ENCODE results near the gene CPED1.

CPED1 gene

DNA sequence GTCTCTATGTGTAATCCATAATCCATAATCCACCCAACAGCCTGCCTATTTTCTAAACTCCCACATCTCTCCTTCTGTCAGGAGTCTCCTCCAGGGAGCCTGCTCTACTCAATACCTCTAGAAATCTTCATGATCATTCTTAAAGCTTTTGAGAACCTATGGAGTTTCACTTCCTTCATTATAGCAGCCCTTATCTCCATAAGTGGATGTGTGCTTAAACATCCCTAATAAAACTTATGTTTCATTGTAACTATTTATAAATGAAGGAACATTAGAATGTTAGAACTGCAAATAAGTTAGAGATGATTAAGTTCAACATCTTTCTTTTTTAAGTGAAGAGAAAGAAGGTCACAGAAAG, 8.5 kb downstream of the CPED1 start:
- H3K27me3 ChIP-seq (ENCODE audit: control insufficient read depth in 3 of 3, insufficient read depth in 3 of 3, low read depth in 1 of 3, low read length in 3 of 3): peaks cover 0 to 4% (median 0%) of the 10 kb centered on the region in 3 experiments
- H2BK120ac ChIP-seq (ENCODE audit: low read depth, low read length): no peak overlapping the region
- no peak overlapping the region for H3K4ac ChIP-seq (ENCODE audit: low read length)
- no peak overlapping the region for H2AFZ ChIP-seq (ENCODE audit: low read length)
- H3K9ac ChIP-seq (ENCODE audit: low read depth, low read length, poor library complexity): no peak overlapping the region
- H3K18ac ChIP-seq (ENCODE audit: low read length): no peak overlapping the region
- no peaks in the 10 kb centered on the region for H3K79me1 ChIP-seq (ENCODE audit: low read depth, low read length)
- H3K4me1 ChIP-seq (ENCODE audit: control insufficient read depth in 2 of 2, insufficient read depth in 1 of 2, low read depth in 1 of 2, low read length in 2 of 2): no peaks in the 10 kb centered on the region
- H2BK12ac ChIP-seq (ENCODE audit: low read length): no peak overlapping the region
- no peak overlapping the region for H2BK15ac ChIP-seq (ENCODE audit: low read length)
- no peak overlapping the region for H3K4me3 ChIP-seq (ENCODE audit: low read length in 2 of 2)
- no peak overlapping the region for H4K8ac ChIP-seq (ENCODE audit: low read depth, low read length)
- no peak overlapping the region for H4K91ac ChIP-seq (ENCODE audit: low read depth, low read length, poor library complexity)
- no peak overlapping the region for H3K4me2 ChIP-seq (ENCODE audit: insufficient read depth, low read length, poor library complexity, severe bottlenecking)
- H3K36me3 ChIP-seq (replicated peaks in 1 of 2; ENCODE audit: control insufficient read depth in 2 of 2, insufficient read depth in 2 of 2, low read length in 2 of 2): no peaks in the 10 kb centered on the region
- H2AK5ac ChIP-seq (ENCODE audit: low read depth, low read length): no peak overlapping the region
- H3K23ac ChIP-seq (ENCODE audit: low read depth, low read length, poor library complexity): no peak overlapping the region
- no peak for DNase-seq (ENCODE audit: low spot score)
- H2BK5ac ChIP-seq (ENCODE audit: low read length): no peak overlapping the region
- no peak overlapping the region for H3K14ac ChIP-seq (ENCODE audit: low read length)
- no peak overlapping the region for H3K27ac ChIP-seq (replicated peaks; ENCODE audit: low read length)
- H3K9me3 ChIP-seq (replicated peaks in 1 of 2; ENCODE audit: control insufficient read depth in 2 of 2, insufficient read depth in 1 of 2, low read depth in 1 of 2, low read length in 2 of 2): no peaks in the 10 kb centered on the region

DNA sequence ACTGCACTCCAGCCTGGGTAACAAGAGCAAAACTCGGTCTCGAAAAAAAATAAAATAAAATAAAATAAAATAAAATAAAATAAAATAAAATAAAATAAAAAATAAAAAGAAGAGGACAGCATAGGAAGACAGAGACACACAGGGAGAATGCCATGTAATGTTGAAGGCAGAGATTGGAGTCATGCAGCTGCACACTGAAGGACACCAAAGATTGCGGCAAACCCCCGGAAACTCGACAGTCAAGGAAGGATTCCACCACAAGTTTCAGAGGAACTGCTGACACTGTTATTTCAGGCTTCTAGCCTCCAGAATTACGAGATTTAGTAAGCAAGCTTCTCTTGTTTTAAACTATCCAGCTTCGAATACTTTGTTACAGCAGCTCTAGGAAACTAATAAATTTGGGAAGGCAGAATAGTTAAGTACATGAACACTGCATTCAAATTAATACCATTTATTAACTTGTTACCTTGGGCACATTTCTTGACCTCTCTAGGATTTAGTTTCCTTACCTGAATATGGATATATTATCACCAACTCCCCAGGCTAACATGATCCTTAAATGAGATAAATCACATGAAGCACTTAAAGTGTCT, 9.5 kb downstream of the CPED1 start:
- Histone ChIP-seq H2BK120ac (ENCODE audit: low read depth, low read length) (no peak overlapping the region), H3K4me2 (ENCODE audit: insufficient read depth, low read length, poor library complexity, severe bottlenecking) (no peak overlapping the region), H3K9me3 (replicated peaks in 1 of 2; ENCODE audit: control insufficient read depth in 2 of 2, insufficient read depth in 1 of 2, low read depth in 1 of 2, low read length in 2 of 2) (no peaks in the 10 kb centered on the region), H3K18ac (ENCODE audit: low read length) (no peak overlapping the region), H4K91ac (ENCODE audit: low read depth, low read length, poor library complexity) (no peak overlapping the region), H2AFZ (ENCODE audit: low read length) (no peak overlapping the region), H2BK5ac (ENCODE audit: low read length) (no peak overlapping the region), H3K4me1 (ENCODE audit: control insufficient read depth in 2 of 2, insufficient read depth in 1 of 2, low read depth in 1 of 2, low read length in 2 of 2) (no peaks in the 10 kb centered on the region), H4K8ac (ENCODE audit: low read depth, low read length) (no peak overlapping the region), H2AK5ac (ENCODE audit: low read depth, low read length) (no peak overlapping the region), H2BK15ac (ENCODE audit: low read length) (no peak overlapping the region), H3K36me3 (replicated peaks in 1 of 2; ENCODE audit: control insufficient read depth in 2 of 2, insufficient read depth in 2 of 2, low read length in 2 of 2) (no peaks in the 10 kb centered on the region), H3K4me3 (ENCODE audit: low read length in 2 of 2) (no peak overlapping the region), H3K23ac (ENCODE audit: low read depth, low read length, poor library complexity) (no peak overlapping the region), H3K14ac (ENCODE audit: low read length) (no peak overlapping the region), H3K9ac (ENCODE audit: low read depth, low read length, poor library complexity) (no peak overlapping the region), H3K4ac (ENCODE audit: low read length) (no peak overlapping the region), H2BK12ac (ENCODE audit: low read length) (no peak overlapping the region), H3K79me1 (ENCODE audit: low read depth, low read length) (no peaks in the 10 kb centered on the region), H3K27me3 (ENCODE audit: control insufficient read depth in 3 of 3, insufficient read depth in 3 of 3, low read depth in 1 of 3, low read length in 3 of 3) (peaks cover 0 to 4% (median 0%) of the 10 kb centered on the region in 3 experiments), H3K27ac (replicated peaks; ENCODE audit: low read length) (no peak overlapping the region)
- DNase-seq (ENCODE audit: low spot score): no peak
- no CpG with 5 or more reads among the region's 7 CpGs for WGBS, 2 donors (ENCODE audit: extremely low coverage in 2 of 2, insufficient read length in 2 of 2, insufficient replicate concordance in 1 of 2)

DNA sequence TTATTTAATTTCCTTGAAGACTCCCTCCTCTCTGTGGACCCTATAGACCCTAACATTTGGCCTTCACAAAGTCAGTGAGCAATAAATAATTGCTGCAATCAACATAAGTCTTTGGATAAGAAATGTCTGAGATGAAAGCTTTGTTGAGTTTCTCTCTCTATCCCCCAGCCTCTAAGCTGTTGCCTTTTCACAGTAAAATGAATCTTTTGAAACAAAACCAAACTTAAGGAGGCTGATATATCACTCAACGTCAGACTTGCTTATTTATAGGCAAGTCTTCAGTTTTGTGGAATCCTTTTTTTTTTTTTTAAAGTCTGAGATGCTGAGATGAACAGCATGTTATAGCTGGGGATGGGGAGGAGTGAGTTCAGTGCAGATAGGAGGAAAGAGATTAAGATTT, 10.0 kb downstream of the CPED1 start:
- Histone ChIP-seq H3K9ac (ENCODE audit: low read depth, low read length, poor library complexity) (no peak overlapping the region), H3K9me3 (replicated peaks in 1 of 2; ENCODE audit: control insufficient read depth in 2 of 2, insufficient read depth in 1 of 2, low read depth in 1 of 2, low read length in 2 of 2) (no peaks in the 10 kb centered on the region), H3K4ac (ENCODE audit: low read length) (no peak overlapping the region), H2BK15ac (ENCODE audit: low read length) (no peak overlapping the region), H4K91ac (ENCODE audit: low read depth, low read length, poor library complexity) (no peak overlapping the region), H3K14ac (ENCODE audit: low read length) (no peak overlapping the region), H3K18ac (ENCODE audit: low read length) (no peak overlapping the region), H3K27me3 (ENCODE audit: control insufficient read depth in 3 of 3, insufficient read depth in 3 of 3, low read depth in 1 of 3, low read length in 3 of 3) (peaks cover 0 to 4% (median 0%) of the 10 kb centered on the region in 3 experiments), H2BK12ac (ENCODE audit: low read length) (no peak overlapping the region), H3K27ac (replicated peaks; ENCODE audit: low read length) (no peak overlapping the region), H3K4me1 (ENCODE audit: control insufficient read depth in 2 of 2, insufficient read depth in 1 of 2, low read depth in 1 of 2, low read length in 2 of 2) (no peaks in the 10 kb centered on the region), H3K23ac (ENCODE audit: low read depth, low read length, poor library complexity) (no peak overlapping the region), H2BK5ac (ENCODE audit: low read length) (no peak overlapping the region), H4K8ac (ENCODE audit: low read depth, low read length) (no peak overlapping the region), H3K79me1 (ENCODE audit: low read depth, low read length) (no peaks in the 10 kb centered on the region), H2AFZ (ENCODE audit: low read length) (no peak overlapping the region), H2BK120ac (ENCODE audit: low read depth, low read length) (no peak overlapping the region), H3K4me2 (ENCODE audit: insufficient read depth, low read length, poor library complexity, severe bottlenecking) (no peak overlapping the region), H3K4me3 (ENCODE audit: low read length in 2 of 2) (no peak overlapping the region), H2AK5ac (ENCODE audit: low read depth, low read length) (no peak overlapping the region), H3K36me3 (replicated peaks in 1 of 2; ENCODE audit: control insufficient read depth in 2 of 2, insufficient read depth in 2 of 2, low read length in 2 of 2) (no peaks in the 10 kb centered on the region)
- DNase-seq (ENCODE audit: low spot score): no peak
- no CpG with 5 or more reads among the region's 1 CpG for WGBS, 2 donors (ENCODE audit: extremely low coverage in 2 of 2, insufficient read length in 2 of 2, insufficient replicate concordance in 1 of 2)

DNA sequence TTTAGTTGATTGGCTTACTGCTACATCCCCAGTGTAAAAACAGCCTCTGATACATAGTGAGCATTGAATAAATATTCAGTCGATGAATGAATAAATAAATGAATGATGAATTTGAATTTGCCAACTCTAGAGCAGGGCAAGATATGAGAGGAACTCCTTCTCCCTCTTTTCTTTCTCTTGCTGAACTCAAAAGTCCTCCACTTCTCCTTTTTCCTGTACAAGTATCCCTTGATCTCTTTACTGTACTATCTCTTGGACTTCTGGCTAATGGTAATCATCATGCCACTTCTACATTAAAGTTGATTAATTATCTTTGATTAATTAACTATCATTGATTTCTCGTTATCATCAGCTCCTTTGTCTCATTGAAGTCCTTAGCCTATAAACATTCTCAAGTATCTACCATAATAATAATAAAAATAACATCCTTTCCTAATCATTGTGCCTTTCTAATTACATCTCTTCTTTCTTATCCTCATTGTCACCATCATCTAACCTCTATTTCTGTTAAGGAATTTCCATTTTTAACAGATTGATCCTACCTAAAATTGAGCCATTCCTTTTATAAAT, 10.6 kb downstream of the CPED1 start:
- no peak overlapping the region for H3K23ac ChIP-seq (ENCODE audit: low read depth, low read length, poor library complexity)
- no peak overlapping the region for H3K27ac ChIP-seq (replicated peaks; ENCODE audit: low read length)
- H2BK15ac ChIP-seq (ENCODE audit: low read length): no peak overlapping the region
- no peaks in the 10 kb centered on the region for H3K4me1 ChIP-seq (ENCODE audit: control insufficient read depth in 2 of 2, insufficient read depth in 1 of 2, low read depth in 1 of 2, low read length in 2 of 2)
- no peak overlapping the region for H3K4me3 ChIP-seq (ENCODE audit: low read length in 2 of 2)
- no peak overlapping the region for H3K4ac ChIP-seq (ENCODE audit: low read length)
- H2BK5ac ChIP-seq (ENCODE audit: low read length): no peak overlapping the region
- H3K27me3 ChIP-seq (ENCODE audit: control insufficient read depth in 3 of 3, insufficient read depth in 3 of 3, low read depth in 1 of 3, low read length in 3 of 3): peaks cover 0 to 4% (median 0%) of the 10 kb centered on the region in 3 experiments
- no peak overlapping the region for H3K4me2 ChIP-seq (ENCODE audit: insufficient read depth, low read length, poor library complexity, severe bottlenecking)
- no peak overlapping the region for H2BK12ac ChIP-seq (ENCODE audit: low read length)
- WGBS, 2 donors (ENCODE audit: extremely low coverage in 2 of 2, insufficient read length in 2 of 2, insufficient replicate concordance in 1 of 2): no CpG with 5 or more reads among the region's 2 CpGs
- no peak overlapping the region for H4K8ac ChIP-seq (ENCODE audit: low read depth, low read length)
- no peak overlapping the region for H3K18ac ChIP-seq (ENCODE audit: low read length)
- no peaks in the 10 kb centered on the region for H3K9me3 ChIP-seq (replicated peaks in 1 of 2; ENCODE audit: control insufficient read depth in 2 of 2, insufficient read depth in 1 of 2, low read depth in 1 of 2, low read length in 2 of 2)
- H3K14ac ChIP-seq (ENCODE audit: low read length): no peak overlapping the region
- no peak overlapping the region for H2AK5ac ChIP-seq (ENCODE audit: low read depth, low read length)
- DNase-seq (ENCODE audit: low spot score): no peak
- H3K79me1 ChIP-seq (ENCODE audit: low read depth, low read length): no peaks in the 10 kb centered on the region
- no peaks in the 10 kb centered on the region for H3K36me3 ChIP-seq (replicated peaks in 1 of 2; ENCODE audit: control insufficient read depth in 2 of 2, insufficient read depth in 2 of 2, low read length in 2 of 2)
- H2BK120ac ChIP-seq (ENCODE audit: low read depth, low read length): no peak overlapping the region
- no peak overlapping the region for H2AFZ ChIP-seq (ENCODE audit: low read length)
- no peak overlapping the region for H3K9ac ChIP-seq (ENCODE audit: low read depth, low read length, poor library complexity)
- no peak overlapping the region for H4K91ac ChIP-seq (ENCODE audit: low read depth, low read length, poor library complexity)
